HG02970 (cell line): ENCODE data around the gene PKP1.

Experiments
- ATAC-seq: cut with Tn5 transposase; IDR thresholded peaks from one replicate; pipeline ENCODE4 v1.9.1; 2021; ENCODE audit warnings: mild to moderate bottlenecking, moderate library complexity, moderate number of reproducible peaks; ENCODE audit not compliant: unreplicated experiment, low FRiP score

PKP1 gene

DNA sequence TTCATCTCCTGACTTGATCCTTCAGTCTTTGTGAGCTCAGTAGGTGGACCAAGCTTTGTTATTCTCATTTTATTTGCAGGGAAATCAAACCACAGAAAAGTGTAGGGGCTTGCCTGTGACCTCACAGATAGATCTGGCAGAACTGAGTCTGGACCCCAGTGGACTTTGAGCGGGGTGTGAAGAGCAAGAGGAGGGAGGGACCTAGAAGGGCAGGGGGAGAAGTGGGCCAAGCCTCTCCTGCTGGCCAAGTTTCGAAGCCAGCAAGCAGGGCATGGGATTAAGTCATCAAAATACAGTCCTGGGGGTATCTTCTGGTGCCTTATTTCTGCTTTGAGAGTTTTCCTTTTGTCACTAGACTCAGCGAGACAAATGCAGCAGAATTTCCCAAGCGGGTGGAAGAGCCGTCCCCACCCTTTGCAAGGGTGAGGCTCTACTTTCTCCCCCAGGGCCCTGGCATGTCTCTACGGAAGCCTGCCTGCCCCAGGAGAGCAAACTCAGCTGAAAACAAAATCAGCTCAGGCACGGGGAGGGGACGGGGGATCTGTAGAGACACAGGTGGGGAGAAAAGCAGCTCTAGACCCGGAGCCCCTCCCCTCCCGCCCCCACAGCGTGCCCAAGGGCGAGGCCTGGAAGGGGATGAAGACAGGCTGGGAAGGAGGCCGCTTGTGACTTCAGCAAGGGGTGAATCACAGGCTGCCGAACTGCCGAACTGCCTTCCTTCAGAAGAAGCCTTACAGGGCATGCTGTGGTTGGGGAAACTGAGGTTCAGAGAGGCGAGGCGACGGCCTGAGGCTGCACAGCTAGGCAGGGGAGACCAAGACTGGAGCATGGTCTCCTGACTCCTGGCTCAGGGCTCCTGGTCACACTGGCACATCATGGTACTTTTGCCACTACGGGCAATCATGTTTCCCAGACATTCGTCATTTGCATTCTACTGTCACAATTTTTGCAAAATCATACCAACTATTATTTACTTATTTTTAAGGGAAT is 19.2 kb downstream of the PKP1 start:
- ATAC-seq = no peak

DNA sequence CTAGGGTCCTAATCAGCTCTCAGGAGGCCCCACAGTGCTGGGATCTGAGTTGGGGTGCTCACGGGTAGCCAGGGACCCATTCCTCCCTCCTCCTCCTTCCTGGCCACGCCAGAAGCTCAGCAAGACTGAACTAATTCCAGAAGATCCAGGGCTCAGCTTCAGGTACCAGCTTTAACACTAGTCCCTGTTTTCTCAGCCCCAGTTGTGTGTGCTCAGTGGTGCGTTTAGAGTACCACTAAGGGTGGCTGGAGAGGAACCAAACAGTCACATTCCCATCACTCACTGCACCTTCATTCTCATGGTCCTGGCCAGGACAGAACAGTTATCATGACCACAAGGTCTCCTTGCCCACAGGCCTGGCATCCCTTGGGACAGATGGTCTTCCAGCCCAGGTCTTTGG is 20.8 kb downstream of the PKP1 start:
- ATAC-seq = no peak

DNA sequence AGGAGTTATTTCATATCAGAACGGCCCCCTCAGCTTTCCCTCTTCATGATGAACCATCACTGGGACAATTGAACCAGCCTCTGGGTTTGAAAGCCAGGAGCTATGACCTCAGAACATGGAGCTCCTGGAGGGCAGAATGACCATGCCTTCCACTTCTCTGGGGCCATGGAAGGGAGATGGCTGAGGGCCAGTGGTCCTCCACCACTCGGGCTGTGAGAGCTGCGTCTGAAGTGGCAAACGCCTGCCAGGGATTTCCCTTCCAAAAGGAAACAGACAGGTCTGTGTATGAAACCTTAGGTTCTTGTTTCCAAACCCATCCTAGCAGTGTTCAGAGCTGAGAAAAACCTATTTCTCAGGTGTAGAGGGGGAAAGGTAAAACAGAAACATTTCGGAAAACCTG is 22.5 kb downstream of the PKP1 start:
- ATAC-seq = no peak

DNA sequence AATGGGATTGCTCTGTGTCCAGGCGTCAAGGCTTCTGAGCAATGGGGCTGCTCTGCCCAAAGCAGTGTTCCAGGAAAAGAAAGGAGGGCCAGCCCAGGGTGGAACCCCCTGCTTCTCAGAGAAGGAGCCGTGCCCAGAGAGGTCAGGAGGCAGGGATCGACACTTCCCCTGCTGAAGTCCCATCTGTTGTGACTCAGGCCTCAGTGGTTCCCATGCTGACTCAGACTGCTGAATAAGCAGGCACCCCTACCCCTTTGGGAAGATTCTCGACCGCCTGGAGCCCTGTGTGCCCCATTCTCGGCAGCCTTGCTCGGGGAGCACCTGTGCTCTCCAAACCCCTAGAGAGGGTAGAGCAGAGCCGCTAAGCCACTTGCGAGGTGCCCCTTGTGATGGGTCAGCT is 23.9 kb downstream of the PKP1 start:
- no peak for ATAC-seq

DNA sequence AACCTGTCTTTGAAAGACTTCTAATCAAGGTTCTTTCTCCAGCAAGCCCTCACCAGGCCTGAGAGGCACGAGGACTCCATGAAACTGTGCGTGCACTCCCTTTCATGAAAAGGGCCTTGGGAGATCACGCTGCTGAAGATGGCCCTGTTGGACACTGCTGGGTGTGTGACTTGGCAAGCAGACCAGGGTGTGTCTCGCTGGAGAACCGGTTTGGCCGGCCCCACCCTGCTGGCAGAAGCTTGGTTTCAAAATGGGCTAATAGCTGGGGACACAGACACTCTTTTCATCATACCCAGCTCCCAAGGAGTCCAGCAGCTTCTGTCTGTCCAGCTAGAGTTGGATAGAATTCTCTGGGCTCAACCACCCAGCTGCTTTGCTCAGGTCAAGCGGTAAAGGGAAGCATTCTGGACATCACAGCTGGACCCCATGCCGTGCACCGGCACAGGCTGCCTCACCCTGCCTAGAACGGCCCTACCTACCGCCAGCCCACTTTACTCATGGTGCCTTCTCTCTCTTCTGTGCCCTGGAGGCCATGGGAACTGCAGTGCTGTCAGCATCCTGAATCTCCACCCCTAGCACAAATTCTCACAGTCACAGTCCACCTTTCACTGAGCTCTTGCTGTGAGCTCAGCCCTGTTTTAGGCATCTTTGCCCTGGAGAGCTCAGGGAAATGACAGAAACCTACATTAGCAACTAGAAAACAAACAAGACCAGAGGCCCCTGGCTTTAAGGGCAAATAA is 24.6 kb downstream of the PKP1 start:
- no peak for ATAC-seq

DNA sequence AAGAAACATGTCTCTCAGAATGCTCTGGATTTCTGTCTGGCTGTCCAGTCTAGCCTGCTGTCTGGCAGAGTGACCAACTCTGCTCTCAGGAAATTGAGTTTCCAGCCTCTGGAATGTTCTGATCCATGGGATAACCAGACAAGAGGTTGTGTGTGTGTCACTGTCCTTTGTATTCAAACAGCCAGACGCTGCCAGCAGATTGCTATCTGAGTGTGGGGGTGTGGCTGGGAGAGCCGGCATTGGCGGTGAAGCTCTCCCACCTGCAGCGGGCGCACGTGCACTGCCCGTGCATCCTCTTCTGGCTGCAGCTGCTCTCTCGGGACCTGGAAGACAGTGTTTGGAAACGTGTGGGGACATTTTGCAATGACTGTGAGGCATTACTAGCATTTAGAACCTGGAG is 26.1 kb downstream of the PKP1 start:
- no peak for ATAC-seq

DNA sequence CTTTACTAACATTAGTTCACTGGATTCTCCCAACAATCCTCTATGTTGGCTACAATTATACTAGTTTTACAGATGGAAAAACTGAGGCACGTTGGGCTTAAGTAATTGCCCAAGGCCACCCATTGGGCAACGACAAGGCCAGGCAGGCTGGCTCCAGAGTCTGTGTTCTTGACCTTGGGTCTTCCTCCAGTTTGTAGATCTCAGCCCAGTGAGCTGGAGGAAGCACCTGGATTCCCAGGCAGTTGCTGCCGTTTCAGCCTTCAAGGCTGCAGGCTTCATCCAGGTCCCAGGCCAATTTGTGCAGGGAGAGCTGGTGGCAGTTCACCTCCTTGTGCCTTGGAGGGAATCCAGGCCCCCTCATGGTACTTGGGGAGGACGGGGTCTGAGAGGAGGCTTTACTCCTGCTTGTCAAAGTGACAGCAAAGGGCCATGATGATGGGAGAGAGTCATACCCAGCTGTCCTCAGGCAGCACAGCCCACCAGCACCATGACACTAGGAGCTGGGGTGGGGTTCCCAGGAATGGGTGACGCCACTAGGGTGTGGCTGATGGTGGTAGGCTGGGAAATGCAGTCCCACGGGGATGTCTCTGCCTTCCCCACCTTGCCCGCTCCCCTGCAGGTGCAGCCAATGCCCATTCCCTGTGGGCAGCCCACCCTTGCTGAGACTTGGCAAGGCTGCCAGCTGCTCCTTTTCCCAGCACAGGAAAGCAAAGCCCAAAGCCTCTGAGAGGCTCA is 27.1 kb downstream of the PKP1 start:
- ATAC-seq = no peak

DNA sequence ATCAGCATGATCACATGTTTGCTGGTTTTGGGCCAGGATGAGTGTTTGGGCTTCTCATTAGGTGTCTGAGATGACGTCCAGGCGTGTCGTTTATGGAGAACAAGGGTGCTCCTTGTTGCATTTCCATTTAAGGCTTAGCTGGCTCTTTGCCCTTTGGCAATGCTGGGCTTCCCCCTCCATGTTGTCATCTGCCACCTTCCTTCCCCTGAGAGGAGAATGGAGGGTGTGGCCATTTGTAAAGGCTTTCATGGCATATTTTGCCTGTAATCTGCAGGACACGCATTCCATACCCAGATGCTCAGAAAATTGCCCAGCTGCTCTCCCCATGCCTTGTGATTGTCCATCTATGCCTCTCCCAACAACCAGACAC is 27.7 kb downstream of the PKP1 start:
- no peak for ATAC-seq

DNA sequence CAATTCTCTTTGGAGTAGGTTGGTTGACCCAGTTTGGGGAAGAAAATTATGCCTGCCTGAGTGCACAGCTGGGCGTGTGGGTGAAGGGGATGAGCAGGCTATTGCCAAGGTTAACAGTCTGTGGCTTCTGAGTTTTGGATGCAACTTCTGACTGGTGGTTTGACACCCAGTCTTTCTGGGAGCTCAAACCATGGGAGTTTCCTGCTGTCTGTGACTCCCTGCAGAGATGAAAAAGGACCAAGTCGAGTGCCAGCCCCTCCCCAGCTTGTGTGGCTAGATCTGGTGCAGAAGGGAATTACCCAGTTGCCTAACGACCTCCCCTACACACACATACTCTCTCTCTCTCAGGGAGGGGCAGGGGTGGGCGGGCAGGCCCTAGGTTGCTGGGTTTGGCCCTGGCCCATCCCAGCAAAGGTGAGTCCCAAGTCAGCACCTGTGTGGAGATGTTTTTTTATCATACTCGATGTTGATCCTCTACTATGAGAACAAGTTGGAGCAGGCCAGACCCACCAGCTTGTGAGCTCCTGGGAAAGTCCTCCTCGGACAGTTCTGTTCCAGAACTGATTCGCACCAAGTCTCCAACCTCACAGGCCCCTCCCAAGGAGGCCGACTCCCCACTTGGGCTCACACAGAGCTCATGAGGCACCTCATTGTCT is 28.2 kb downstream of the PKP1 start:
- no peak for ATAC-seq

DNA sequence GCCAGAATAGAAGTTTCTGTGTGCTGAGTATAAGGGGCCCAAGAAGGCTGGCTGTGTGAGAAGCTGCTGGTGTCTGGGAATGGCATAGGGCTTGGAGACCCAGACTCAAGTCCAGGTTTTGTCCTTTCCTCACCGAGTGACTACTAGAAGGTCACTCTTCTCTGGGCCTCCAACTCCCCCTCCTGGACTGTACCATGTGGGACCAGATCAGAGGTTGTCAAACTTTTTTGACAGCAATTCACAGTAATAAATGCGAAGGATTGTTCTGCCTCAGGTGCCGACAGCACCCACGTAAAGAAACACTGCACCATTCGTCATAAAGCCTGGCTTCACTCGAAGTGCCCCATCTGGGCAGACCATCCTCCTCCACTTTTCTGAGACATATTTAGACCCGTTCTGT is 29.0 kb downstream of the PKP1 start:
- no peak for ATAC-seq

DNA sequence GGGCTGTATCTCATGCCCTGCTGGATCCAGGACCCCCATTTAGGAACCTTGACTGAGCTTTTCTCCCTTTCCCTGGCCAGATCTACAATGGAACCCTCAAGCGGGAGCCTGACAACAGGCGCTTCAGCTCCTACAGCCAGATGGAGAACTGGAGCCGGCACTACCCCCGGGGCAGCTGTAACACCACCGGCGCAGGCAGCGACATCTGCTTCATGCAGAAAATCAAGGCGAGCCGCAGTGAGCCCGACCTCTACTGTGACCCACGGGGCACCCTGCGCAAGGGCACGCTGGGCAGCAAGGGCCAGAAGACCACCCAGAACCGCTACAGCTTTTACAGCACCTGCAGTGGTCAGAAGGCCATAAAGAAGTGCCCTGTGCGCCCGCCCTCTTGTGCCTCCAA is 29.8 kb downstream of the PKP1 start:
- ATAC-seq = no peak

DNA sequence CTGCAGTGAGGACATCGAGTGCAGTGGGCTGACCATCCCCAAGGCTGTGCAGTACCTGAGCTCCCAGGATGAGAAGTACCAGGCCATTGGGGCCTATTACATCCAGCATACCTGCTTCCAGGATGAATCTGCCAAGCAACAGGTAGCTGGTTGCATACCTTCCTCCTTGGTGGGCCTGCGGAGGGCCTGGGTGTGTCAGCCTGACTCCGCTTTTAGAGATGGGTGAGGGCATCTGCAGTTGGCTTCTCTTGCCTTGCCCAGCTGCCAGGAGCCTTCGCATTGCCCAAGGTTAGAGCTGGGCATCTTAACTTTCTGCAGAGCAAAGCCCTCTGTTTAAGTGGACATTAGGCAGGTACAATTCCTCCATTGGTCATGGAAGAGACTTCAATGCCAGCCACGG is 33.2 kb downstream of the PKP1 start:
- ATAC-seq = no peak

DNA sequence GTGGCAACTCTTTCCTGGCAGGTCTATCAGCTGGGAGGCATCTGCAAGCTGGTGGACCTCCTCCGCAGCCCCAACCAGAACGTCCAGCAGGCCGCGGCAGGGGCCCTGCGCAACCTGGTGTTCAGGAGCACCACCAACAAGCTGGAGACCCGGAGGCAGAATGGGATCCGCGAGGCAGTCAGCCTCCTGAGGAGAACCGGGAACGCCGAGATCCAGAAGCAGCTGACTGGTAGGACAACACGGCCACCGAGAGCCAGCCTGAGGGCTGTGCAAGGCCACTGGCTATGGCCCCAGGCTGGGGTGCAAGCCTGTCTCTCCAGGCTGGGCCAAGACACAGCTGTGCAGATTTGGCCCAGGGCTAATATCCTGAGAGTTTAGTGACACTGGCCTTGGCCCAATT is 34.2 kb downstream of the PKP1 start:
- ATAC-seq = no peak

DNA sequence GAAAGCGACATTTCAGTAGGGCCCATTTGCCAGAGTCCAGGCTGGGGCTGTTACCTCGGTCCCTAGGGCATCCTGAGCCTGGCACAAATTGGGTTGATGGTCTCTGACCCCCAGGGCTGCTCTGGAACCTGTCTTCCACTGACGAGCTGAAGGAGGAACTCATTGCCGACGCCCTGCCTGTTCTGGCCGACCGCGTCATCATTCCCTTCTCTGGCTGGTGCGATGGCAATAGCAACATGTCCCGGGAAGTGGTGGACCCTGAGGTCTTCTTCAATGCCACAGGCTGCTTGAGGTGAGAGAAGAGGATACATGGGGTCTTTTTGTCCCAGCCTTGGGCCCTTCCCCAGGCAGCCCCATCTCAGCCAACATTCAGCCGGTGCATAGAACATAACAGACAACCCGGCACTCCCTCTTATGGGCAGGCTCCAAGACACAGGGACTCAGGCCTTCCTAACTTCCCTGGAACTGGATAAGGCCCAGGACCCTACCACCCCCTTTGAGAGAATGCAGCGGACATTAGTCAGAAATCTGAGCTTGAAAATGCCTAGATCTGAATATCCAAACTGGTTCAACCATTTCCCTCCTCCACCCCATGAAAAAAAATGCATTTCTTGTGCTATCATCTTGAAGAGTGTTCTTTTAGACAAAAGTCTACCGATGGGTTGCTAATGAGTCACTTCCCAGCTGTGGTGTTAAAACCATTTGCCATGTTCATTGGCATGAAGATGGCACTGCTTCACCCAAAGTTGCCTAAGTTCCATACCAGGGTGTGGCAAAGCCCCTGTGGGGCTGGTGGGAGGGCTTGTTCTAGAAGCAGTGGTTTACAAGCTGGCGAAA is 35.4 kb downstream of the PKP1 start:
- no peak for ATAC-seq

DNA sequence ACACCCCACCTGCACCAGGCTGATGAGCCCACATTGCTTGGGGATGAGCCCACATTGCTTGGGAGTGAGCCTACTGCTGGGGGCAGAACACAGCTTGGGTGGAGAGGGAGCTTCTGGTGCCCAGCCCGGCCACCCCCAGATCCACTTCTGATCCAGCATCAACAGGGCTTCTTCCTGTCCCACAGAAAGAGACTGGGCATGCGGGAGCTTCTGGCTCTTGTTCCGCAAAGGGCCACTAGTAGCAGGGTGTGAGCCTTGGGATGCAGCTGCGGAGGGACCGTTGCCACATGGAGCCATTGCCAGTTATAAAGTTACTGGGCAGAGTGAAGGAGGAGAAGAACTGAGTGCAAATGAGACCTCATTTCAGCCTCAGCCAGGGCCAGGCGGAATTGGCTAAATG is 36.3 kb downstream of the PKP1 start:
- no peak for ATAC-seq

DNA sequence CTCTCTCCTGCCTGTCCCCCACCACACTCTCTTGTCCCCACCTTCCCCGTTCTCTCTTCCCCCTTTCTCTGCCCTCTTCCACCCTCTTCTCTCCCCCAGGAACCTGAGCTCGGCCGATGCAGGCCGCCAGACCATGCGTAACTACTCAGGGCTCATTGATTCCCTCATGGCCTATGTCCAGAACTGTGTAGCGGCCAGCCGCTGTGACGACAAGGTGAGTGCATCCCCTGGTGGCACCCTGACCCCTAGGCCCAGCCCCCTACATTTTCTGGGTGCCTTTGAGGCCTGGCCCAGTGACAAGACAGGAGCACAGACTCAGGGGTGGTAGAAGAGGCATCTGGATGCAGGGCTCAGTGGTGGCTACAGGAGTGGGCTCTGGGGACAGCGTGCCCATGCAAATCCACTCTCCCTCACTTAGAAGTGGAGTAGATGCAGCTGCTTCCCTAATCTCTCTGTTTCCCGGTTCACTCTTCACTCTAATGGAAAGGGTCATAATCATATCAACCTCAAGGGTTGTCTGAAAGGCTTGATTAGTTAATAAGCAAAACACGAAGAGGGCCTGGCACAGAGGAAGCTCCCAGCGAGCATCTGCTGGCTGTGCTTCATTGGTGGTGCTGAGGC is 37.0 kb downstream of the PKP1 start:
- no peak for ATAC-seq

DNA sequence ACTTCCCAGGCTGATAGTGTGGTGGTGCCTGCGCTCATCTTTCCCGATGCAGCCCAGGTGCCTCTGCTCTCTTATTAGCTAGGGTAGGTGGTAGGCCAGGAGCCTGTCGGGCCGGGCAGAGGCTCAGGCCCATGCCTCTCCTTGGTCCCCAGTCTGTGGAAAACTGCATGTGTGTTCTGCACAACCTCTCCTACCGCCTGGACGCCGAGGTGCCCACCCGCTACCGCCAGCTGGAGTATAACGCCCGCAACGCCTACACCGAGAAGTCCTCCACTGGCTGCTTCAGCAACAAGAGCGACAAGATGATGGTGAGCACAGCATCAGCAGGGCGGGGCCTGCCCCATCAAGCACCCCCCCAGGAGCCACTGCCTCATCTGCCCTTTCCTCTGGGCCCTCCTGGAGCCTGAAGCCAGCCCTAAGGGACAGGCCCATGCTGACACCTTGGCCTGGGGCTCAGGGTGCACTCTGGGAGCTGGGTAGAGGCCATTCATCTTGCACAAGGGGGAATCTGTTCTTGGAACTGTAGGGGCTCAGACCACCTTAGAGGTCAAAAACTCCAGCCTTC is 38.6 kb downstream of the PKP1 start:
- ATAC-seq = no peak

DNA sequence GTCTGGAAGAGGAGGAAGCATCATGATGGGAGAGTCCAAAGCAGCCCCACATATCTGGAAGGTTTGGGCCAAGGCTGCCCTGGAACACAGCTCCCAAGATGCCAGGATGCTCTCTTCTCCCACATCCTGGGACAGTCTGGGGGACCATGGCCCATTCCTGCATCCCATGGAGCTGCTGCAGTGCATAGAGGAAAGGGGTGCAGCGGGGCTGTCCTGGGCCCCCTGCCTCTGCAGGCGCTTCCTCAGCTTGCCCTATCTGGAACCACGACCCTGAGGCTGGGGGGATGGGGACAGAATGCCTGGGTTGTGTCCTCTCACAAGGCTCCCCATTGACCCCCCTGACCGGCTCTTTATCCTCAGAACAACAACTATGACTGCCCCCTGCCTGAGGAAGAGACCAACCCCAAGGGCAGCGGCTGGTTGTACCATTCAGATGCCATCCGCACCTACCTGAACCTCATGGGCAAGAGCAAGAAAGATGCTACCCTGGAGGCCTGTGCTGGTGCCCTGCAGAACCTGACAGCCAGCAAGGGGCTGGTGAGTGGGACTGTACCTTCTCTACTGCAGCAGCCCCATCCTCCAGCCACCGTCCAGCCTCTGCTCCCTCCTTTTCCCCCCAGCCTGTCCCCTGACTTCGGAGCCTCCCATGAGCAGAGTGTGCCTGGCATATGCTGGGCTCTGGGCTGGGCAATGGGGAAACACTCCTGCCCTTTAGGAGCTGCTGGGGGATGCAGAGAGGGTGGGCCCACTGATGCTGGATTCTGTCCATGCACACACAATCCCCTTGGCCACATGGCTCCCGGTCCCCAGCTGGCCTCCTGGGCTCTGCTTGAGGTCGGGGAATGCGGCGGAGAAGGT is 39.6 kb downstream of the PKP1 start:
- ATAC-seq = no peak
